ENCODE measurements around the gene PTPRCAP. TPM values are rescaled to one million over a fixed set of nuclear protein-coding genes. Genes with fewer than 3 reads are reported as not detected.
A peak's percentile ranks its signal among the peaks of the same experiment; 100 is the strongest.

The PTPRCAP gene
- total and polyA plus RNA-seq, 9 of the 15 experiments (the other 6 are each of a cell fraction or from before 2014, with no cell fraction given): 0.22 to 2.0 (median 1.1) TPM; not detected in 4

DNA sequence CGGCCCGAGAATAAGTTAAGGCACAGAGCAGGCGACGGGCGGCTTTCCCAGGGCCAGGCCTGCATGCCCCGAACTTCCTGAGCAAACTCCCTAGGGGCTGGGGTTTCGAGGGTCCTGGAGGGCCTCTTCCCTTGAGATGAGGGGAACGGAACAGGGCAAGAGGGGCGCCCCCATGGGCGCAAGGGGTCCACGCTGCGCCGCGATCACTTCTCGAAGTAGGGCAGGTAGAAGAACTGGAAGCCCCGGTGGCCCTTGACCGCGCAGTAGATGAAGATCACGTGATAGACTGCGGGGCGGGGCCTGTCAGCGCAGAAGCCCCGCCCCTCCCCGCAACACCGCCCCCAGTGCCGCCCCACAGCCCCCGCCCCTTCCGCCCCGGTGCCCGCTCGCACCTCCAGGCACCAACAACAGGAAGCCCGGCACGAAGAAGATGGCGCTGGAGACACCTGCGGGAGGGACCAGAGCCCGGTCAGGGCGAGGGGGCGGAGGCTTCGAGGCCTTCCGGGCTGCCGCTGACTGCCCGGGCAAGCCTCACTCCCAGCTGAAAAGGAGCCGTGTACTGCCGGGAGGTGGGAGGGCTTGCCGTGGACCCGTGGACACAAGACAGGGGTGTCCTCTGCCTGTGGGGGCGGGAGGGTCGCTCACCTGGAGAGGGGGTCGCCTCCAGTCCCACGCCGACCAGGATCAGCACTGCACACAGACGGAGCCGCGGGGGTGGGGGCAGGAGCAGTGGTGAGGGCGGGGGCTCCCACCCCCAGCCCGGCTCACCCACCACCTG, 27.1 kb upstream of the PTPRCAP start (continued):
- TF ChIP-seq GABPB1 (CRISPR knock-in tag; IDR thresholded peaks at IDR 0.05) (no peak; the same call in 1 of the 2 replicates), RBM25 (IDR thresholded peaks at IDR 0.05; ENCODE audit: low read depth, low read length, severe bottlenecking) (no peak), VEZF1 (CRISPR knock-in tag; IDR thresholded peaks at IDR 0.05) (peak; percentile 83)
- TF ChIP-seq, protein P1, sequence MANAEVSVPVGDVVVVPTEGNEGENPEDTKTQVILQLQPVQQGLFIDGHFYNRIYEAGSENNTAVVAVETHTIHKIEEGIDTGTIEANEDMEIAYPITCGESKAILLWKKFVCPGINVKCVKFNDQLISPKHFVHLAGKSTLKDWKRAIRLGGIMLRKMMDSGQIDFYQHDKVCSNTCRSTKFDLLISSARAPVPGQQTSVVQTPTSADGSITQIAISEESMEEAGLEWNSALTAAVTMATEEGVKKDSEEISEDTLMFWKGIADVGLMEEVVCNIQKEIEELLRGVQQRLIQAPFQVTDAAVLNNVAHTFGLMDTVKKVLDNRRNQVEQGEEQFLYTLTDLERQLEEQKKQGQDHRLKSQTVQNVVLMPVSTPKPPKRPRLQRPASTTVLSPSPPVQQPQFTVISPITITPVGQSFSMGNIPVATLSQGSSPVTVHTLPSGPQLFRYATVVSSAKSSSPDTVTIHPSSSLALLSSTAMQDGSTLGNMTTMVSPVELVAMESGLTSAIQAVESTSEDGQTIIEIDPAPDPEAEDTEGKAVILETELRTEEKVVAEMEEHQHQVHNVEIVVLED (CRISPR knock-in tag; IDR thresholded peaks at IDR 0.05): no peak
- TF ChIP-seq, protein P2, sequence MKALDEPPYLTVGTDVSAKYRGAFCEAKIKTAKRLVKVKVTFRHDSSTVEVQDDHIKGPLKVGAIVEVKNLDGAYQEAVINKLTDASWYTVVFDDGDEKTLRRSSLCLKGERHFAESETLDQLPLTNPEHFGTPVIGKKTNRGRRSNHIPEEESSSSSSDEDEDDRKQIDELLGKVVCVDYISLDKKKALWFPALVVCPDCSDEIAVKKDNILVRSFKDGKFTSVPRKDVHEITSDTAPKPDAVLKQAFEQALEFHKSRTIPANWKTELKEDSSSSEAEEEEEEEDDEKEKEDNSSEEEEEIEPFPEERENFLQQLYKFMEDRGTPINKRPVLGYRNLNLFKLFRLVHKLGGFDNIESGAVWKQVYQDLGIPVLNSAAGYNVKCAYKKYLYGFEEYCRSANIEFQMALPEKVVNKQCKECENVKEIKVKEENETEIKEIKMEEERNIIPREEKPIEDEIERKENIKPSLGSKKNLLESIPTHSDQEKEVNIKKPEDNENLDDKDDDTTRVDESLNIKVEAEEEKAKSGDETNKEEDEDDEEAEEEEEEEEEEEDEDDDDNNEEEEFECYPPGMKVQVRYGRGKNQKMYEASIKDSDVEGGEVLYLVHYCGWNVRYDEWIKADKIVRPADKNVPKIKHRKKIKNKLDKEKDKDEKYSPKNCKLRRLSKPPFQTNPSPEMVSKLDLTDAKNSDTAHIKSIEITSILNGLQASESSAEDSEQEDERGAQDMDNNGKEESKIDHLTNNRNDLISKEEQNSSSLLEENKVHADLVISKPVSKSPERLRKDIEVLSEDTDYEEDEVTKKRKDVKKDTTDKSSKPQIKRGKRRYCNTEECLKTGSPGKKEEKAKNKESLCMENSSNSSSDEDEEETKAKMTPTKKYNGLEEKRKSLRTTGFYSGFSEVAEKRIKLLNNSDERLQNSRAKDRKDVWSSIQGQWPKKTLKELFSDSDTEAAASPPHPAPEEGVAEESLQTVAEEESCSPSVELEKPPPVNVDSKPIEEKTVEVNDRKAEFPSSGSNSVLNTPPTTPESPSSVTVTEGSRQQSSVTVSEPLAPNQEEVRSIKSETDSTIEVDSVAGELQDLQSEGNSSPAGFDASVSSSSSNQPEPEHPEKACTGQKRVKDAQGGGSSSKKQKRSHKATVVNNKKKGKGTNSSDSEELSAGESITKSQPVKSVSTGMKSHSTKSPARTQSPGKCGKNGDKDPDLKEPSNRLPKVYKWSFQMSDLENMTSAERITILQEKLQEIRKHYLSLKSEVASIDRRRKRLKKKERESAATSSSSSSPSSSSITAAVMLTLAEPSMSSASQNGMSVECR (CRISPR knock-in tag; IDR thresholded peaks at IDR 0.05): no peak
- TF ChIP-seq, protein P3, sequence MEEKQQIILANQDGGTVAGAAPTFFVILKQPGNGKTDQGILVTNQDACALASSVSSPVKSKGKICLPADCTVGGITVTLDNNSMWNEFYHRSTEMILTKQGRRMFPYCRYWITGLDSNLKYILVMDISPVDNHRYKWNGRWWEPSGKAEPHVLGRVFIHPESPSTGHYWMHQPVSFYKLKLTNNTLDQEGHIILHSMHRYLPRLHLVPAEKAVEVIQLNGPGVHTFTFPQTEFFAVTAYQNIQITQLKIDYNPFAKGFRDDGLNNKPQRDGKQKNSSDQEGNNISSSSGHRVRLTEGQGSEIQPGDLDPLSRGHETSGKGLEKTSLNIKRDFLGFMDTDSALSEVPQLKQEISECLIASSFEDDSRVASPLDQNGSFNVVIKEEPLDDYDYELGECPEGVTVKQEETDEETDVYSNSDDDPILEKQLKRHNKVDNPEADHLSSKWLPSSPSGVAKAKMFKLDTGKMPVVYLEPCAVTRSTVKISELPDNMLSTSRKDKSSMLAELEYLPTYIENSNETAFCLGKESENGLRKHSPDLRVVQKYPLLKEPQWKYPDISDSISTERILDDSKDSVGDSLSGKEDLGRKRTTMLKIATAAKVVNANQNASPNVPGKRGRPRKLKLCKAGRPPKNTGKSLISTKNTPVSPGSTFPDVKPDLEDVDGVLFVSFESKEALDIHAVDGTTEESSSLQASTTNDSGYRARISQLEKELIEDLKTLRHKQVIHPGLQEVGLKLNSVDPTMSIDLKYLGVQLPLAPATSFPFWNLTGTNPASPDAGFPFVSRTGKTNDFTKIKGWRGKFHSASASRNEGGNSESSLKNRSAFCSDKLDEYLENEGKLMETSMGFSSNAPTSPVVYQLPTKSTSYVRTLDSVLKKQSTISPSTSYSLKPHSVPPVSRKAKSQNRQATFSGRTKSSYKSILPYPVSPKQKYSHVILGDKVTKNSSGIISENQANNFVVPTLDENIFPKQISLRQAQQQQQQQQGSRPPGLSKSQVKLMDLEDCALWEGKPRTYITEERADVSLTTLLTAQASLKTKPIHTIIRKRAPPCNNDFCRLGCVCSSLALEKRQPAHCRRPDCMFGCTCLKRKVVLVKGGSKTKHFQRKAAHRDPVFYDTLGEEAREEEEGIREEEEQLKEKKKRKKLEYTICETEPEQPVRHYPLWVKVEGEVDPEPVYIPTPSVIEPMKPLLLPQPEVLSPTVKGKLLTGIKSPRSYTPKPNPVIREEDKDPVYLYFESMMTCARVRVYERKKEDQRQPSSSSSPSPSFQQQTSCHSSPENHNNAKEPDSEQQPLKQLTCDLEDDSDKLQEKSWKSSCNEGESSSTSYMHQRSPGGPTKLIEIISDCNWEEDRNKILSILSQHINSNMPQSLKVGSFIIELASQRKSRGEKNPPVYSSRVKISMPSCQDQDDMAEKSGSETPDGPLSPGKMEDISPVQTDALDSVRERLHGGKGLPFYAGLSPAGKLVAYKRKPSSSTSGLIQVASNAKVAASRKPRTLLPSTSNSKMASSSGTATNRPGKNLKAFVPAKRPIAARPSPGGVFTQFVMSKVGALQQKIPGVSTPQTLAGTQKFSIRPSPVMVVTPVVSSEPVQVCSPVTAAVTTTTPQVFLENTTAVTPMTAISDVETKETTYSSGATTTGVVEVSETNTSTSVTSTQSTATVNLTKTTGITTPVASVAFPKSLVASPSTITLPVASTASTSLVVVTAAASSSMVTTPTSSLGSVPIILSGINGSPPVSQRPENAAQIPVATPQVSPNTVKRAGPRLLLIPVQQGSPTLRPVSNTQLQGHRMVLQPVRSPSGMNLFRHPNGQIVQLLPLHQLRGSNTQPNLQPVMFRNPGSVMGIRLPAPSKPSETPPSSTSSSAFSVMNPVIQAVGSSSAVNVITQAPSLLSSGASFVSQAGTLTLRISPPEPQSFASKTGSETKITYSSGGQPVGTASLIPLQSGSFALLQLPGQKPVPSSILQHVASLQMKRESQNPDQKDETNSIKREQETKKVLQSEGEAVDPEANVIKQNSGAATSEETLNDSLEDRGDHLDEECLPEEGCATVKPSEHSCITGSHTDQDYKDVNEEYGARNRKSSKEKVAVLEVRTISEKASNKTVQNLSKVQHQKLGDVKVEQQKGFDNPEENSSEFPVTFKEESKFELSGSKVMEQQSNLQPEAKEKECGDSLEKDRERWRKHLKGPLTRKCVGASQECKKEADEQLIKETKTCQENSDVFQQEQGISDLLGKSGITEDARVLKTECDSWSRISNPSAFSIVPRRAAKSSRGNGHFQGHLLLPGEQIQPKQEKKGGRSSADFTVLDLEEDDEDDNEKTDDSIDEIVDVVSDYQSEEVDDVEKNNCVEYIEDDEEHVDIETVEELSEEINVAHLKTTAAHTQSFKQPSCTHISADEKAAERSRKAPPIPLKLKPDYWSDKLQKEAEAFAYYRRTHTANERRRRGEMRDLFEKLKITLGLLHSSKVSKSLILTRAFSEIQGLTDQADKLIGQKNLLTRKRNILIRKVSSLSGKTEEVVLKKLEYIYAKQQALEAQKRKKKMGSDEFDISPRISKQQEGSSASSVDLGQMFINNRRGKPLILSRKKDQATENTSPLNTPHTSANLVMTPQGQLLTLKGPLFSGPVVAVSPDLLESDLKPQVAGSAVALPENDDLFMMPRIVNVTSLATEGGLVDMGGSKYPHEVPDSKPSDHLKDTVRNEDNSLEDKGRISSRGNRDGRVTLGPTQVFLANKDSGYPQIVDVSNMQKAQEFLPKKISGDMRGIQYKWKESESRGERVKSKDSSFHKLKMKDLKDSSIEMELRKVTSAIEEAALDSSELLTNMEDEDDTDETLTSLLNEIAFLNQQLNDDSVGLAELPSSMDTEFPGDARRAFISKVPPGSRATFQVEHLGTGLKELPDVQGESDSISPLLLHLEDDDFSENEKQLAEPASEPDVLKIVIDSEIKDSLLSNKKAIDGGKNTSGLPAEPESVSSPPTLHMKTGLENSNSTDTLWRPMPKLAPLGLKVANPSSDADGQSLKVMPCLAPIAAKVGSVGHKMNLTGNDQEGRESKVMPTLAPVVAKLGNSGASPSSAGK (IDR thresholded peaks at IDR 0.05): peak; percentile 86
